Mesodermal cell (in vitro differentiated cells): ENCODE measurements around the gene MATK.

Experiments
- H3K27ac ChIP-seq: 2 replicates; pipeline ENCODE4 v1.7.0; 2013; ENCODE audit warnings: mild to moderate bottlenecking, low read depth, low read length, moderate library complexity; ENCODE audit not compliant: severe bottlenecking
- H3K36me3 ChIP-seq: 2 replicates; pipeline ENCODE4 v1.7.1; 2013; ENCODE audit warnings: mild to moderate bottlenecking, low read length, moderate library complexity; ENCODE audit not compliant: control insufficient read depth, insufficient read depth
- H3K4me1 ChIP-seq: one replicate; pipeline ENCODE4 v1.7.1; 2013; ENCODE audit warnings: mild to moderate bottlenecking, low read length; ENCODE audit not compliant: insufficient read depth, control insufficient read depth, poor library complexity, severe bottlenecking
- H3K4me3 ChIP-seq: 2 replicates; pipeline ENCODE4 v1.7.0; 2013; ENCODE audit warnings: low read length, control low read depth, mild to moderate bottlenecking; ENCODE audit not compliant: insufficient read depth, poor library complexity, severe bottlenecking; ENCODE audit errors: extremely low read depth
- H3K9me3 ChIP-seq: 2 replicates; pipeline ENCODE4 v1.7.1; 2013; ENCODE audit warnings: mild to moderate bottlenecking, low read length, moderate library complexity; ENCODE audit not compliant: control insufficient read depth
- WGBS, 2 experiments: methylation state at CpG; one replicate each; pipeline ENCODE4 v1.1.5; 2013; ENCODE audit warnings: missing lambda C conversion rate in 2 of 2; ENCODE audit not compliant: insufficient coverage in 2 of 2; 5-methylcytosine and 5-hydroxymethylcytosine counted together

Gene MATK

DNA sequence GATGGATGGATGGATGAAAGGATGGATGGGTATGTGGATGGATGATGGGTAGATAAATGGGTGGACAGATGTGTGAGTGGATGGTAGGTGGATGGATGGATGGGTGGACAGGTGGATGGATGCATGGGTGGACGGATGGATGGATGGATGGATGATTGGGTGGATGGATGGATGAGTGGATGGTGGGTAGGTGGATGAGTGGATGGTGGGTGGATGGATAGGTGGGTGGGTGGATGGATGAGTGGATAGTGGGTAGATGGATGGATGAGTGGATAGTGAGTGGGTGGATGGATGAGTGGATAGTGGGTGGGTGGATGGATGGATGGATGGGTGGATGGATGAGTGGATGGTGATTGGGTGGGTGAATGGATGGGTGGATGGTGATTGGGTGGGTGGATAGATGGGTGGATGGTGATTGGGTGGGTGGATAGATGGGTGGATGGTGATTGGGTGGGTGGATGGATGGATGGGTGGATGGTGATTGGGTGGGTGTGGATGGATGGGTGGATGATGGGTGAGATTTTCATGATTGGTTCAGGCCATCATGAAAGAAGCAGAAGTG lies 9.6 kb downstream of the MATK start:
- Histone ChIP-seq H3K9me3 (peaks cover 10% of the 10 kb centered on the region), H3K4me3 (no peak overlapping the region), H3K36me3 (no peaks in the 10 kb centered on the region), H3K27ac (no peak overlapping the region), H3K4me1 (no peaks in the 10 kb centered on the region)
- WGBS, 2 experiments, result 71 to 85% methylated on average over 1 of the region's 1 CpG

DNA sequence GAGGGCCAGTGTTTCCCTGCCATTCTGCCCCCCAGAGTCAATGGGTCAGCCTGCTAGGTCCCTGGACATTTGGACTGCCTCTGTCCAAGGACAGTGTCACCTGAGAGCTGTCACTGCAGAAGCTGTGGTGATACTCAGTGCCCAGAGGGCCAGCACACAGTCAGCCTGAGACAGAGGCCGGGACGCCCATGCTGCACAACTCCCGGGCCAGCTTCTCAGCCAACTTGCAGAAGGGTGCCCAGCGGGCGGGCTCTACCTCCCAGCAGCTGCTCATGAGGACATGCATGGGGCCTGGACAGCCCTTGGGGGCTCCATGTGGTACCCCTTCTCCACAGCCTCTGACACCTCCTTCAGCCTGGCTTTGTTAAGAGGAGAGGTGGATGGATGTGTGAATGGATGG lies 10.3 kb downstream of the MATK start:
- Histone ChIP-seq H3K27ac (no peak overlapping the region), H3K9me3 (peaks cover 2% of the 10 kb centered on the region), H3K4me3 (no peak overlapping the region), H3K4me1 (no peaks in the 10 kb centered on the region), H3K36me3 (no peaks in the 10 kb centered on the region)
- WGBS, 2 experiments, result 93 to 94% methylated on average over 5 of the region's 5 CpGs

DNA sequence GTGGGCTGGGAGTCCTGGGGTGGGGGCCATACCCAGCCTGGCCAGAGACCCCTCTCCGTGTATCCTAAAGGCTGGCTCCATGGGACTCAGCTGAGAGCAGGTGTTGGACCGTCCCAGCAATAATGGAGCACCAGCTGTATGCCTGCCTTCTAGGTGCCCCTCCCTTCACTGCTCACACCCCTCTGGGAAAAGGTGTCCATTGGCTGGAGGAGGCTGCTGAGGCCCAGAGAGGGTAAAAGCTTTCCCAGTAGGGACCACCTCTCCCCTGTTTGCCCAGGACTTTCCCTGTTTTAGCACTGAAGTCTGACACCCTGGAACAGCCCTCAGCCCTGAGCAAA lies 10.8 kb downstream of the MATK start:
- WGBS, 2 experiments, result 69 to 84% methylated on average over 2 of the region's 2 CpGs
- no peaks in the 10 kb centered on the region for H3K9me3 ChIP-seq
- no peaks in the 10 kb centered on the region for H3K4me1 ChIP-seq
- no peaks in the 10 kb centered on the region for H3K36me3 ChIP-seq
- H3K4me3 ChIP-seq, result no peak overlapping the region
- H3K27ac ChIP-seq, result no peak overlapping the region

DNA sequence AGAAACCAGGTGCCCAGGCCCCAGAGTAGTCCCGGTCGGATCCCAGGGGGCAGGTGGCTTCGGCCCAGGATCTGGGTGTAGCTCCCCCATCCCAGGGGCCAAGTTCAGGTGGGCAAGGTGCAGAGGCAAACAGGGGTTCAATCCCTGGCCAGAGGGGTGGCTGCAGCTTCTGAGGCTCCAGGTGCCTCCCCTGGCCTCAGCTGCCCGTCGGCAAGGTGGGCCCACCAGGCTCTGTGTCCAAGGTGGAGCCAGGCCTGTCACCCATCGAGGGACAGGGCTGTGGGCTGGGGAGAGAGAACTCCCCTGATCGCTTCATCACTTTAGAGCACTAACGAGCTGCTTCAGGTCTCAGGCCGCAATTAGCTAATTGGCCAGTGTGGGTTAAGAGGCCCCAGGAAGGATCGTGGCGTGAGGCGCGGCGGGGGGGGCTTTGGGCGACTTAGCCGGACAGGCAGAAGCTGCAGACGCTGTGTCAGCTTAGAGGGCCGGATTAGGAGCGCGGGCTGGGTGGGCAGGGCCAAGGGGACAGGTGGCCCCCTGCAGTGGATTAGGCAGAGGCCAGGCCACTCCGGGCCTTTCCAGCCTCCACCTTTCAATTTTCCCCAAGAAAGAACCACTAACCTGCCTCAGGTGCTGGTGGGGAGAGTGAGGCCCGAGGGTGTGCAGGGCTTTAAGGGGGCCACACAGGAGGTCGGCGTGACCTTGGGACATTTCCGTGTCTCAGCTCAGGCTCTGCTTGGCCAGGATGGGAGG lies 11.4 kb downstream of the MATK start:
- H3K9me3 ChIP-seq, result no peaks in the 10 kb centered on the region
- 84 to 87% methylated on average over 20 to 22 of the region's 25 CpGs for WGBS, 2 experiments
- H3K27ac ChIP-seq, result no peak overlapping the region
- H3K36me3 ChIP-seq, result no peaks in the 10 kb centered on the region
- no peaks in the 10 kb centered on the region for H3K4me1 ChIP-seq
- no peak overlapping the region for H3K4me3 ChIP-seq

DNA sequence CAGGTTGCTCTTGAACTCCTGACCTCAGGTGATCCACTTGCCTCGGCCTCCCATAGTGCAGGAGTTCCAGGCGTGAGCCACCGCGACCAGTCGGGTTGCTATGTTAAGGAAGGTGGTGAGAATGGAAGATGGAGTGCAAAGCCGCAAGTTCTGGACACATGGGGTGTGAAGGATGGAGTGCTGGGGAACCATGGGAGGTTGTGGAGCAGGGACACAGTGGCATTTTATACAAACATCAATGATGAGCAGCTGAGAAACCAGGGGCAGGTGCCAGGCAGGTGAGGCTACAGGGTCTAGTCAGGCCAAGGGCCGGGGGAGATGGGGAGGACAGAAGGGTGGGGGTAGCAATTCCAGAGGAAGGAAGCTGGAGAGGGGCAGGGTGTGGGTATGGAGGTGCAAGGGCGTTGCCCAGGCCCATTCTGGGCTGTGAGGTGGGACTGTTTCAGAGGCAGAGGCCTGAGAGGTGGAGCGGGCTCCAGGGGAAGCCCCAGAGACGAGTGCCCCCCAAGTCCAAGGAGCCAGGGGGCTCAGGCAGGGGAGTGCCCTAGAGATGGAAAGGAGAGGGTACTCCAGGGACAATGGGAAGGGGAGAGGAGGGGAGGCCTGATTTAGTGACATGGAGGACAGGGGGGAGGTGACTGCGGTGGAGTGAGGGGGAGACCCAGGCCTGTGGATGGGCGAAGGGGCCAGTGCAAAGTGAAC lies 12.2 kb downstream of the MATK start:
- 76 to 86% methylated on average over 7 to 12 of the region's 12 CpGs for WGBS, 2 experiments
- no peak overlapping the region for H3K27ac ChIP-seq
- H3K9me3 ChIP-seq, result no peaks in the 10 kb centered on the region
- H3K4me3 ChIP-seq, result no peak overlapping the region
- no peaks in the 10 kb centered on the region for H3K4me1 ChIP-seq
- no peaks in the 10 kb centered on the region for H3K36me3 ChIP-seq

DNA sequence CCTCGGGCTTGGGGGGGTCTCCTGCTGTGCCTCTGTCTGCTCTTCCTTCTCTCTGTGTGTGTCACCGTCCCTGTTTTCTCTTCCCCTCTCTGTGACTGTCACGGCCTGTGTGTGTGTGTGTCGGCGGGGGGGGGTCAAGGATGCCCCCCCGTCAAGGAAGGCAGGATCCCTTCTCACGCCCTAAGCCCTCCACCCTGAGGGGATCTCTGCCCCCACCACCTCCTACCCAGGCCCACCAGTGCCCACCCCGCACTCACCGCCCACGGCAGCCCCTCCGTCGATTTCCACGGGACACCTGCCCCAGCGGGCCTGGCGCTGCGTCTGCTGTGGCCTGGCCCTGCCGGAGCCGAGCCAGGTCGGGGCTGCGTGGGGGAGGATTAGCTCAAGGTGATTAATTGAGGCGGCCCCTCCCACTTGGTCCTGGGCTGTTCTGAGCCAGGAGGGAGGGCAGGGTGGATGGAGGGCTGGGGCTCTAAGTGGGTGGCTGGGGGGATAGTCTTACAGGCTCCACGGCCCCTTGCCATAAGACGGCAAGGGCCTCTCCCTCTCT lies 14.2 kb downstream of the MATK start, which contains the start of gene RAX2:
RAX2 (minus strand) TSS at position 323 of the 550 bp plus-strand sequence. CDS start 486 bp downstream, outside the sequence.
- Histone ChIP-seq H3K4me1 (no peaks in the 10 kb centered on the region), H3K4me3 (no peak within 1 kb of the TSS), H3K36me3 (peaks cover 9% of the 10 kb centered on the region), H3K27ac (no peak within 1 kb of the TSS), H3K9me3 (no peaks in the 10 kb centered on the region)
- 64 to 71% methylated on average over 5 to 18 of the region's 23 CpGs for WGBS, 2 experiments

DNA sequence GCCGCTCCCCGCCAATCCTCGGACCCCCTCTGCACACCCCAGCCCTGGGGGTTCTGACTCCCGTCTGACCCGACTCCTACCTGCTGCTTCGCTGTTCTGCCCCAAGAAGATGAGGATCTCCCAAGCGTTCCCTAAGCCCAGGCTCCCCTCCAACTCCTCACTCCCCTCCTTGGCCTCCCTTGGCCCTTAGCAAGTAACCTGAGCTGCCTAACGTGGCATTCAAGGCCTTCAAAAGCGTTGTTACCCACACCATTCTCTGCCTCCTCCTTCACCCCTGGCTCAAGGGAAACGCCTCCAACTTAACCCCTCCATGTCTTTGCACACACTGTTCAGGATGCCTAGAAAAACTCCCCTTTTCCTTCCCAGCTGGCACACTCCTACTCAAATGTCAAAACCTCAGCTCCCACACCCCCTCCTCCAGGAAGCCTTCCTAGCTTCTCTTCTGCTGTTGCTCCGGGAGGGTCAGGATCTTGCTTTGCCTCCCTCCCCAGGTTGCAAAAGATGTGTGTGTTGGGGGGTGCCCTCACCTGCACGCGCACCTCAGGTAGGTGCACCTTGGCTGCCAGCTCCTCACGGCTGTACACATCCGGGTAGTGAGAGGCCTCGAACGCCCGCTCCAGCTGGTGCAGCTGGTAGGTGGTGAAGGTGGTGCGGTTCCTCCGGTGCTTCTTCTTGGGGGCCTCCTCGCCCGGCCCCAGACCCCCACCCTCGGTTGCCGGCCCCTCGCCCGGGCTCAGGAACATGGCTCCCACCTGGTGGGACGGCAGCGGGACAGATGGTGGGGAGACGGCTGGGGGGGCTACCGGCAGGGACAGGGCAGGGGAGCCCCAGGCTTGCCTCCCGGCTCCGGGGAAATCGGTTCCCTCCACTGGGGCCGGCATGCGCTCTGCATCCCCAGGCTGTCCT lies 14.9 kb downstream of the MATK start:
- WGBS, 2 experiments, result 71 to 72% methylated on average over 24 to 27 of the region's 35 CpGs
- Histone ChIP-seq H3K4me3 (no peak overlapping the region), H3K27ac (no peak overlapping the region), H3K4me1 (no peaks in the 10 kb centered on the region), H3K36me3 (peaks cover 9% of the 10 kb centered on the region), H3K9me3 (no peaks in the 10 kb centered on the region)

DNA sequence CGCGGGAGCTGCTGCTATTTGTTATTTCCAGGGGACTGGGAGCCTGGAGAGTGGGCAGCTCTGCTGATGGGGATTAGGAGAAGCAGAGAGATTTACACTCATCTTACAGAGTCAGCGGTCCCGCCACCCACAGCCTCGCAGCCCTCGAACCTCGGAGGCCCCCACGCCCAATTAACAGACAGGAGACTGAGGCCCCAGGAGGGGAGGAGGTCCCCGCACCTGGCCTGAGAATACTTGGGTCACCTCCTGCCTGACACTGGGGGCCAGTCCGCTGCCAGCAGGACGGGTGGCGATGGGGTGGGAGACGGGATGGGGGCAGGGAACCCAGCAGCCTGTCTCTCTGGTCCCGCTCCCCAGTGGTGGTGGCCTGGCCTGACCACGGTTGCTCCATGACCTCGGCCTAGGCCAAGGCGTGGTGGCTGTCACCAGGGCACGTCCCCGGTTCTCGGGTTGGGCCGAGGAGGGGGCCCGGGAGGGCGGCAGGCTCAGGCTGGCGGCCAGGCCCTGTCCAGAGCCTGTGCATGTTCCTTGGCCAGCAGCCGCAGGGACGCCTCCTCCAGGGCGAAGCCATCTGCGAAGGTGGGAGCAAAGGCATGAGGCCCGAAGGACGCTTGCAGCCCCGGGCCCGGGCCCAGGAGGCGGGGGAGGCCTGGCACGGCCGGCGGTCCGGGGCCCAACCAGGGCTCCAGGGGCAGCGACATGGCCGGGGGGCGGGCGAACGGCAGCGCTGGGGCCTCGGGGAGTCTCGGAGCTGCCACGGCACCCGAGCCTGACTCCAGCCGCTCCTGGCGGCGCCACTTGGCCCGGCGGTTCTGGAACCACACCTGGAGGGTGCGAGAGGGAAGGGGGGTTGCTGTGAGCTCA lies 15.8 kb downstream of the MATK start:
- WGBS, 2 experiments, result 88 to 89% methylated on average over 45 to 47 of the region's 53 CpGs
- H3K36me3 ChIP-seq, result peaks cover 9% of the 10 kb centered on the region

DNA sequence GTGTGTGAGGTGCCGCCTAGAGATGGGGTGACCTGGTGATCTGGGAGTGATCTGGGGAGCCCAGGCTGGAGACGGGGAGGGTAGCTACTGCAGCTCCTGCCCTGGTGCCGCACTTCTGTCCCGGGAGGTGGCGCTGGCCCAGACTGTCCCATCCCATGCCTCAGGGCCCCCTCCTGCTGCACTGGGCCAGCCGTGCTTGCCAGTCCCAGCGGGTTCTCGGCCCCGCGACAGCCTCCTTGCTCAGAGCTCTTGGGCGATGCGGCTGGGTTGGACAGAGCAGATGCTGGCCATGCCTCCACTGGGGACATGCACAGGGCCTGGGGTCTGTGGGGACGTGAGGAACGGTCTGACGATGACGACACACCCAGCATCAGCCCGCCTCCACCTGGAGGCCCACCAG lies 16.7 kb downstream of the MATK start:
- H3K4me3 ChIP-seq, result no peak overlapping the region

More for the DNA sequence above, 15.8 kb downstream of the MATK start:
- Histone ChIP-seq H3K4me3 (no peak overlapping the region), H3K9me3 (no peaks in the 10 kb centered on the region), H3K4me1 (no peaks in the 10 kb centered on the region), H3K27ac (no peak overlapping the region)

More for the DNA sequence above, 16.7 kb downstream of the MATK start:
- H3K9me3 ChIP-seq, result no peaks in the 10 kb centered on the region
- peaks cover 14% of the 10 kb centered on the region for H3K36me3 ChIP-seq
- H3K27ac ChIP-seq, result no peak overlapping the region
- WGBS, 2 experiments, result 90 to 91% methylated on average over 14 to 16 of the region's 17 CpGs
- no peaks in the 10 kb centered on the region for H3K4me1 ChIP-seq
